ENCODE data around the gene RNF169.
A peak's percentile ranks its signal among the peaks of the same experiment; 100 is the strongest.

The RNF169 gene

DNA sequence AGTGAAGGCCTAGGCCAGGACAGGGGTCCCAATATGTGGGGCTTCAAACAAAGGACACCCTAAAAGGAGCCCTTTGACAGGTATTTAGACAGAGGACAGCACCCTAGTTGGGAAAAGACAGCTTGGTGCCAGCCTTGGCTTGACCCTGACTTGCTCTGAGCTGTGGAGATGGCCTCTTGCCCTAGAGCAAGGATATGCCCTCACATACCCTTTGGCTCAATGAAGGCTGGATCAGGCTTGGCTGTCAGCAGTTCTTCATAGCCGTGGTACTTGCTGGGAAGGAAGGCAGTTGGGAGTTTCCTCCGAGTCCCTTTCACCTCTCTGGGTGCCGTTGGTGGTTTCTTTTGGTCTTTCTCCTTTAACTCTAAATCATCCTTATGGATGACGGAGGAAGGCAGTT is 96.2 kb downstream of the RNF169 start:
- TF ChIP-seq CTCF (IDR thresholded peaks at IDR 0.05; ENCODE audit: low read depth, low read length, missing control alignments) = no peak
- H3K4me3 ChIP-seq (replicated peaks; ENCODE audit: low read depth, low read length) = no peak overlapping the region
- no peak for DNase-seq (ENCODE audit: extremely low read depth, low read depth)

- no peak overlapping the region for H3K4me3 ChIP-seq (replicated peaks; ENCODE audit: low read depth, low read length)
- DNase-seq (ENCODE audit: extremely low read depth, low read depth) = no peak
- no peak for TF ChIP-seq CTCF (IDR thresholded peaks at IDR 0.05; ENCODE audit: low read depth, low read length, missing control alignments)
These were observed 97.4 kb downstream of the RNF169 start for GRCh38 chr11:74845978-74846517.

GRCh38 chr11:74846770-74847169 is 98.1 kb downstream of the RNF169 start:
- no peak overlapping the region for H3K4me3 ChIP-seq (replicated peaks; ENCODE audit: low read depth, low read length)
- no peak for DNase-seq (ENCODE audit: extremely low read depth, low read depth)
- no peak for TF ChIP-seq CTCF (IDR thresholded peaks at IDR 0.05; ENCODE audit: low read depth, low read length, missing control alignments)

DNA sequence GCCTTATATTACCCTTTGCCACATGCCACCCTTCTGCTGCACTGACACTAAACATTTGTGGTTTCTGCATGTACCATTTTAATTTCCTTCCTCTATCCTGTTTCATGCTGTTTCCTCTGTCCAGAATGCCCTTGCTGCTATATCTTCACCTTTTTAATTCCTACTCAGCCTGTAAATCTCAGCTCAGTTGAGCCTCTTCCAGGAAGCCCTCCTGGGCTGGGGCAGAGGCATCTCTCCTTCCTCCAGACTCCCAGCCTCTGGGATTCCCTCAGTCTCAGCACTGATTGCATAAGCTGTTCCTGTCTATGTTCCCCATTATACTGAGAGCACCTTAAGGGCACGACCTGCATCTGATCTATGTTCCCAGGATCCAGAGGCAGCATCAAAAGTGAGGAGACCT is 98.7 kb downstream of the RNF169 start:
- TF ChIP-seq CTCF (IDR thresholded peaks at IDR 0.05; ENCODE audit: low read depth, low read length, missing control alignments) = no peak
- no peak for DNase-seq (ENCODE audit: extremely low read depth, low read depth)
- H3K4me3 ChIP-seq (replicated peaks; ENCODE audit: low read depth, low read length) = no peak overlapping the region

- TF ChIP-seq CTCF (IDR thresholded peaks at IDR 0.05; ENCODE audit: low read depth, low read length, missing control alignments) = no peak
- no peak overlapping the region for H3K4me3 ChIP-seq (replicated peaks; ENCODE audit: low read depth, low read length)
- no peak for DNase-seq (ENCODE audit: extremely low read depth, low read depth)
These were observed 99.2 kb downstream of the RNF169 start for GRCh38 chr11:74847895-74848294.

GRCh38 chr11:74849525-74850391 is 101.1 kb downstream of the RNF169 start:
- TF ChIP-seq CTCF (IDR thresholded peaks at IDR 0.05; ENCODE audit: low read depth, low read length, missing control alignments) = no peak
- peak; percentile 11 for DNase-seq (ENCODE audit: extremely low read depth, low read depth)
- no peak overlapping the region for H3K4me3 ChIP-seq (replicated peaks; ENCODE audit: low read depth, low read length)

Measured in HFF-Myc (cell line).